ENCODE data around the gene ZNF385B.

ZNF385B gene

DNA sequence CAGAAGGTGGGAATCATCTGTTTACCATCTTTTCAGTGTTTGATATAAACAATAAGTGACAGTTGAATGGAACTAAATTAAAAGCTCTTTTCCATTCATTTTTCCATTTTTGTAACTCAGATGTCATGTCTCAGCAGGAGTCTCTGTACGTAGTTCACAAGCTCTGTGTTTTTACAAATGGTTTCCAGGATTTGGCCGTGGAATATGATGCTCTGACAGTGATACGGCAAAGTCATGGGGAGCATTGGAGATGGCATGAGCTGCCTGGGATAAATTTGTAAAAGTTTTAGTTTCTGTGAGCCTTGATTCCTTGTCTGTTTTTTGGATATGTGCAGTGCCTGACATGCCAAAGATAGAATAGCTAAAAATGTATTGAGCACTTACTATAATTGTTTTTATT lies 428.7 kb downstream of the ZNF385B start:
- H3K4me3 ChIP-seq (ENCODE audit: low read depth, low read length), result no peak overlapping the region
- TF ChIP-seq, protein P1, sequence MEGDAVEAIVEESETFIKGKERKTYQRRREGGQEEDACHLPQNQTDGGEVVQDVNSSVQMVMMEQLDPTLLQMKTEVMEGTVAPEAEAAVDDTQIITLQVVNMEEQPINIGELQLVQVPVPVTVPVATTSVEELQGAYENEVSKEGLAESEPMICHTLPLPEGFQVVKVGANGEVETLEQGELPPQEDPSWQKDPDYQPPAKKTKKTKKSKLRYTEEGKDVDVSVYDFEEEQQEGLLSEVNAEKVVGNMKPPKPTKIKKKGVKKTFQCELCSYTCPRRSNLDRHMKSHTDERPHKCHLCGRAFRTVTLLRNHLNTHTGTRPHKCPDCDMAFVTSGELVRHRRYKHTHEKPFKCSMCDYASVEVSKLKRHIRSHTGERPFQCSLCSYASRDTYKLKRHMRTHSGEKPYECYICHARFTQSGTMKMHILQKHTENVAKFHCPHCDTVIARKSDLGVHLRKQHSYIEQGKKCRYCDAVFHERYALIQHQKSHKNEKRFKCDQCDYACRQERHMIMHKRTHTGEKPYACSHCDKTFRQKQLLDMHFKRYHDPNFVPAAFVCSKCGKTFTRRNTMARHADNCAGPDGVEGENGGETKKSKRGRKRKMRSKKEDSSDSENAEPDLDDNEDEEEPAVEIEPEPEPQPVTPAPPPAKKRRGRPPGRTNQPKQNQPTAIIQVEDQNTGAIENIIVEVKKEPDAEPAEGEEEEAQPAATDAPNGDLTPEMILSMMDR (IDR thresholded peaks at IDR 0.05; ENCODE audit: low read depth, low read length), result no peak
- TF ChIP-seq POLR2A (IDR thresholded peaks at IDR 0.05; ENCODE audit: extremely low read depth, insufficient read length), result no peak
- TF ChIP-seq, protein P2, sequence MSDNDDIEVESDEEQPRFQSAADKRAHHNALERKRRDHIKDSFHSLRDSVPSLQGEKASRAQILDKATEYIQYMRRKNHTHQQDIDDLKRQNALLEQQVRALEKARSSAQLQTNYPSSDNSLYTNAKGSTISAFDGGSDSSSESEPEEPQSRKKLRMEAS (IDR thresholded peaks at IDR 0.05; ENCODE audit: low read depth, low read length), result no peak
- no peak for DNase-seq (ENCODE audit: low read depth)

DNA sequence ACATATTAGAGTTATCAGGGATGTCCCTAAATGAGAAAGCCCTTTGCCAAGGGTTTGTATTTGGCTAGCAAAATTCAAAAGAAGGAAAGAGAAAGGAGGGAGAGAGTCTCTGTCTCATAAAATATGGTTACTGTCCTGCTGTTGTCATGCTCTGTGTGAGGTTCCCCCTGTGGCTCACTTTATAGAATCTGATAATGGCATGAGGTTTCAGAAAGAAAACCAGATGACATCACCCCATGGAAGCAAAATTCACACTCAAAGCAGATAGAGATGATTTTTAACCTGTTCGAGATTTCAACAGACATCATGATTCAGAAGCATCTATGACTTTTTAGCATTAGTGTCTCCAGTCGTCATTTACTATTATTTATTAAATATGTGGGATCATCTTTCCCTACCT lies 431.8 kb downstream of the ZNF385B start:
- no peak overlapping the region for H3K4me3 ChIP-seq (ENCODE audit: low read depth, low read length)
- no peak for DNase-seq (ENCODE audit: low read depth)
- TF ChIP-seq, protein P1 (IDR thresholded peaks at IDR 0.05; ENCODE audit: low read depth, low read length), result no peak
- no peak for TF ChIP-seq MYC (IDR thresholded peaks at IDR 0.05; ENCODE audit: low read depth, low read length)
- TF ChIP-seq, protein P2 (IDR thresholded peaks at IDR 0.05; ENCODE audit: low read depth, low read length), result no peak
- TF ChIP-seq POLR2A (IDR thresholded peaks at IDR 0.05; ENCODE audit: extremely low read depth, insufficient read length), result no peak

GRCh38 chr2:179429060-179429471 lies 432.3 kb downstream of the ZNF385B start:
- no peak for TF ChIP-seq POLR2A (IDR thresholded peaks at IDR 0.05; ENCODE audit: extremely low read depth, insufficient read length)
- no peak for TF ChIP-seq MYC (IDR thresholded peaks at IDR 0.05; ENCODE audit: low read depth, low read length)
- TF ChIP-seq, protein P1 (IDR thresholded peaks at IDR 0.05; ENCODE audit: low read depth, low read length), result no peak
- TF ChIP-seq, protein P2 (IDR thresholded peaks at IDR 0.05; ENCODE audit: low read depth, low read length), result no peak
- no peak for DNase-seq (ENCODE audit: low read depth)
- H3K4me3 ChIP-seq (ENCODE audit: low read depth, low read length), result no peak overlapping the region

GRCh38 chr2:179428649-179429048 lies 432.8 kb downstream of the ZNF385B start:
- DNase-seq (ENCODE audit: low read depth), result no peak
- TF ChIP-seq, protein P2 (IDR thresholded peaks at IDR 0.05; ENCODE audit: low read depth, low read length), result no peak
- no peak for TF ChIP-seq MYC (IDR thresholded peaks at IDR 0.05; ENCODE audit: low read depth, low read length)
- no peak for TF ChIP-seq POLR2A (IDR thresholded peaks at IDR 0.05; ENCODE audit: extremely low read depth, insufficient read length)
- TF ChIP-seq, protein P1 (IDR thresholded peaks at IDR 0.05; ENCODE audit: low read depth, low read length), result no peak
- no peak overlapping the region for H3K4me3 ChIP-seq (ENCODE audit: low read depth, low read length)

DNA sequence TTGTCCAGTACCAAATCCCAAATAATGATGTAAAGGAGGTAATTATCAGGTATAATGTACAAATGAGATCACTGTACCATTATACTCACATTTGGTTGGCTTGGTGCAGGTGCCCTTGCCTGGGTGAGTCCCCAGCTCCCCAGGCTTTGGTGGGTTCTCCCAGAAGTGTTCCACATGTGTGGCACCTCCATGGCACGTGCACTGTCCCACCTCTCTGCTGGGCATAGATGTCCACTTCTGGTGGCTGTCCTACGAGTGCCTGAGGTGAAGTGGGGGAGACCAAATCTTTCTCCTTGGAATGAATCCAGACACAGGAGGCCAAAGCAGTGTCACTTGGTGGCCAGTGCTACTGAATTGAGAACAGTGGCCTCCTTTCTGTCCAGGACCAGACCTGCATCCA lies 434.3 kb downstream of the ZNF385B start:
- H3K4me3 ChIP-seq (ENCODE audit: low read depth, low read length), result no peak overlapping the region
- TF ChIP-seq POLR2A (IDR thresholded peaks at IDR 0.05; ENCODE audit: extremely low read depth, insufficient read length), result no peak
- DNase-seq (ENCODE audit: low read depth), result no peak

- no peak for DNase-seq (ENCODE audit: low read depth)
- no peak overlapping the region for H3K4me3 ChIP-seq (ENCODE audit: low read depth, low read length)
- TF ChIP-seq, protein P1 (IDR thresholded peaks at IDR 0.05; ENCODE audit: low read depth, low read length), result no peak
- TF ChIP-seq MYC (IDR thresholded peaks at IDR 0.05; ENCODE audit: low read depth, low read length) (no peak), POLR2A (IDR thresholded peaks at IDR 0.05; ENCODE audit: extremely low read depth, insufficient read length) (no peak)
- TF ChIP-seq, protein P2 (IDR thresholded peaks at IDR 0.05; ENCODE audit: low read depth, low read length), result no peak
Measured at GRCh38 chr2:179424571-179424970, 436.8 kb downstream of the ZNF385B start.

Measured in NB4 (cell line).